GM21737 (cell line): ENCODE measurements around the gene NOC2L.

Experiments
- ATAC-seq: cut with Tn5 transposase; IDR thresholded peaks from one replicate; pipeline ENCODE4 v1.9.1; 2021; ENCODE audit warnings: mild to moderate bottlenecking, moderate library complexity; ENCODE audit not compliant: unreplicated experiment

The NOC2L gene

DNA sequence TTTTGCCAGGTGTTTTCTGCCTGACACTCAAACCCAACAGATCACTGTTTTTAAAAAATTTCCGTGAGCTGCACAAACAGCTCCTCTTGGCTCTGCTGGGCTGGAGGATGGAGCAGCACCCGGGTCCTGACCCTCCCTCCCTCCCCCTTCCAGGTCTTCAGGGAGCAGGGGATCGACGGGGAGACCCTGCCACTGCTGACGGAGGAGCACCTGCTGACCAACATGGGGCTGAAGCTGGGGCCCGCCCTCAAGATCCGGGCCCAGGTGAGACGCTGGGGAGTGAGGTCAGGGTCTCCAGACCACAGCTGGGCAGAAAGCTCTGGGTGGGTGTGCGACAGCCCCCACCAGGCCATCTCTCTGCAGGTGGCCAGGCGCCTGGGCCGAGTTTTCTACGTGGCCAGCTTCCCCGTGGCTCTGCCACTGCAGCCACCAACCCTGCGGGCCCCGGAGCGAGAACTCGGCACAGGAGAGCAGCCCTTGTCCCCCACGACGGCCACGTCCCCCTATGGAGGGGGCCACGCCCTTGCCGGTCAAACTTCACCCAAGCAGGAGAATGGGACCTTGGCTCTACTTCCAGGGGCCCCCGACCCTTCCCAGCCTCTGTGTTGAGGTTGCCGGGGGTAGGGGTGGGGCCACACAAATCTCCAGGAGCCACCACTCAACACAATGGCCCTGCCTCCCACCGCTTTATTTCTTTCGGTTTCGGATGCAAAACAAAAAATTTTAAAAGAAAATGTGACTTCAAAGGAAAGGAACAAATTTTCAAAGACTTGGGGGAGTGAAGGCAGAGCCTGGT is 15.3 kb downstream of the NOC2L start:
- no peak for ATAC-seq

DNA sequence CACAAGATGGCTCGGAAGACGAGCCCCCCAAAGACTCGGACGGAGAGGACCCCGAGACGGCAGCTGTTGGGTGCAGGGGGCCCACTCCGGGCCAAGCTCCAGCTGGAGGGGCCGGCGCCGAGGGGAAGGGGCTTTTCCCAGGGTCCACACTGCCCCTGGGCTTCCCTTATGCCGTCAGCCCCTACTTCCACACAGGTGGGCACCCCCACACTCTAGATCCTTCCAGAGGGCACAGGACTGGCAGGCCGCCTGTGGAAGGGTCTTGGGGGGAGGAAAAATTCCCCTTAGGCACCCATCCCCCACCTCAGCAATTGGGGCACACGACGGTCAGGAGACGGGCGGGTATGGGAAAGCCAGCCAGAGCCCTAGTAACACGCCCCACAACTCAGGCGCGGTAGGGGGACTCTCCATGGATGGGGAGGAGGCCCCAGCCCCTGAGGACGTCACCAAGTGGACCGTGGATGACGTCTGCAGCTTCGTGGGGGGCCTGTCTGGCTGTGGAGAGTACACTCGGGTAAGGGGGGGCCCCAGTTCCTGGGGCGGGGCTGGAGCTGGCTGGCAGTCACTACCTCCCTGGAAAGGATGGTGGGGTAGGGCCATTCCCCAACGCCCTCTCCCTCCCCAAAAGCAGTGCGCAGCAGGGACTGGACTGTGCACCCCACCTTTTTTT is 16.1 kb downstream of the NOC2L start:
- ATAC-seq, result no peak

DNA sequence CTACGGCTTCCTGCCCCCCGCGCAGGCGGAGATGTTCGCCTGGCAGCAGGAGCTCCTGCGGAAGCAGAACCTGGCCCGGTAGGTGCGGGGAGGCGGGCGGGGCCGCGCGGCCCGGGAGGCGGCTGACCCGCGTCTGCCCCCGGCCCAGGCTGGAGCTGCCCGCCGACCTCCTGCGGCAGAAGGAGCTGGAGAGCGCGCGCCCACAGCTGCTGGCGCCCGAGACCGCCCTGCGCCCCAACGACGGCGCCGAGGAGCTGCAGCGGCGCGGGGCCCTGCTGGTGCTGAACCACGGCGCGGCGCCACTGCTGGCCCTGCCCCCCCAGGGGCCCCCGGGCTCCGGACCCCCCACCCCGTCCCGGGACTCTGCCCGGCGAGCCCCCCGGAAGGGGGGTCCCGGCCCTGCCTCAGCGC is 16.6 kb downstream of the NOC2L start:
- no peak for ATAC-seq

DNA sequence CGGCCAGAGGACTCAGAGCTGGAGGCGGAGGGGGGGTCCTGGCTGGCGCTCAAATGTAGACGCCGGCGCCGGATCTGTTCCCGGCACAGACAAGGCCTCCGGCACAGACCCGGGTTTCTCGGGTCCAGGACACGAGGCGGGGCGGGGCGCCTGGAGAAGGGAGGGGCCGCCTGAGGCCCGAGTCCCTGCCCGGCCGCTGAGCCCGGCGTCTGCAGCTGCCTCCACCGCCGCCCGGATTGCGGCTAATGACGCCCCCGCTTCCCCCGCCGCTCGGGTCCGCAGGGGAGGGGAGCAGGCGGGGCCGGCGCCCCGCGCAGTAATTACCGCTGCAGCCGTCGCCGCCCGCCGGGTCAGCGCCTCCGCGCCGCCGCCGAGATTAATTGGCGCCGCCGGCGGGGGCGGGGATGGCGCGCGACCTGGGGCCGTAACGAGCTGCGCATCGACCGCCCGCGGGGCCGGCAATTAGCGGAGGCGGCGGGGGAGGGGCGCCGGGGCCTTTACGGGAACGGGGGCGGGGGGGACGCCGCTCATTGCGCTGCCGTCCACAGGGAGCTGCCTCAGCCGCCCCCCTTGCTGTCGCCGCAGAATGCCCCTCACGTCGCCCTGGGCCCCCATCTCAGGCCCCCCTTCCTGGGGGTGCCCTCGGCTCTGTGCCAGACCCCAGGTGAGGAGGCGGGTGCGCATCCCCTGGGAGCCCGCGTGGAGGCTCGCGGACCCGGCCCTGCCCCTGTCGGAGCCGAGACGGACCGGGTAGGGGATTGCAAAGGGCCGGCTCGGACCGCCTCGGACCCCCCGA is 17.3 kb downstream of the NOC2L start:
- ATAC-seq, result no peak

DNA sequence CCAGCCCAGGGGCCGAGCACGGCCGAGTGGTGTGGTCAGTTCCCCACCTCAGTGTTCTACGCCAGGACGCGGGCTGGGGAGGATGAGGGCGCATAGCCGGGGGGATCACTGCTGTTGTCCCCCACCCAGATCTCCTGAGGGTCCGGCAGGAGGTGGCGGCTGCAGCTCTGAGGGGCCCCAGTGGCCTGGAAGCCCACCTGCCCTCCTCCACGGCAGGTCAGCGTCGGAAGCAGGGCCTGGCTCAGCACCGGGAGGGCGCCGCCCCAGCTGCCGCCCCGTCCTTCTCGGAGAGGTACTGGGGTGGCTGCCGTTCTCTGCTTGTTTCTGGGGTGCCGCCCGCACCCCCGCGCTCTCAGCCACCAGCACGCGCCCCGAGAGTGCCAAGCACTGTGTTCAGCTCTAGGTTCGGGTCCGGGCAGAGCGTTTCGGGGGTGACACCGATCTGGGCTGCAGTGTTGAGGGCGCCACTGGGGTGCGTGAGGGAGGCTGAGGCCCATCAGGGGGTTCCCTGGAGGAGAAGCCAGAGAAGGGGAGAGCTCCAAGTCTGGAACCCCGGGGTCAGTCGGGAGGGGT is 18.0 kb downstream of the NOC2L start:
- ATAC-seq, result no peak

DNA sequence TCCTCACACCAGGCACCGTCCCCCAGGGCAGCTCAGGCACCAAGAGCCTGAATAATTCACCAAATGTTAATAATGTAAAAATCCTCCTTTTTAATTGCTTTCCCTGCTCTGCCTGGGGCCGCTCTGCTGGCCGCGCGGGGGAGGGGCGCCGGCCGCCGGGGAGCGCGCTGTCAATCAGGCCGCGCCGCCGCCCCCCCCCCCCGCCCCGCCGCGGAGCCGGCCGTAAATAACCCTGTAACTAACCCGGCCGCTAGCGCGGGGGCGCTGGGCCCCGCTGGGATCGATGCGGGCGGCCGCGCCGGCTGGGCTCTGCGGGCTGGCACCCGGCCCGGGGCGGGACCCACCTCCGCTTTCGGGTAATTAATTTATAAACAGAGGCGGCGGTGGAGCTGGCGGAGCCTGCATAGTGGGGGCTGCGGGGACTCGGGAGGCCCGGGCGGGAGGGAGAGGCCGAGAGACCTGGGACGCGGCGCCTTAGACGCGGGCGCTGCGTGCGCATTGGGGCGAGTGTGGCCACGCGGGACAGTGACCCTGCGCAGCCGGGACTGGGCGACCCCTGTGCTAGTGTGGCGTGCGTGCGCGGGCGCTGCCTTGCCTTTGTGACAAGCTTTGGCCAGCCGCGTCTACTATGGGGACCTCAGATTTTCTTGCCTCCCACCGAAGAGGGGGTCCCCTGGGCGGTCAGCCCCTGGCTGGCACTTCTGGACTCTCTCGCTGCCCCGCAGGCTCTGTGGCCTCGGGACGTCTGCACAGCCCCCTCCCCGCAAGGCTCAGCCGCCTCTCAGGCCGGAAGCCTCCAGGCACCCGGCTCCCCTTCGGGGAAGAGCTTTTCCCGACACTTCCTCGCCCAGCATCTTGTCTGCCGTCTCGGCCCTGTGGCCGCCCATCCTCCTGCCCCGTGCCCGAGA is 18.7 kb downstream of the NOC2L start:
- ATAC-seq, result no peak

DNA sequence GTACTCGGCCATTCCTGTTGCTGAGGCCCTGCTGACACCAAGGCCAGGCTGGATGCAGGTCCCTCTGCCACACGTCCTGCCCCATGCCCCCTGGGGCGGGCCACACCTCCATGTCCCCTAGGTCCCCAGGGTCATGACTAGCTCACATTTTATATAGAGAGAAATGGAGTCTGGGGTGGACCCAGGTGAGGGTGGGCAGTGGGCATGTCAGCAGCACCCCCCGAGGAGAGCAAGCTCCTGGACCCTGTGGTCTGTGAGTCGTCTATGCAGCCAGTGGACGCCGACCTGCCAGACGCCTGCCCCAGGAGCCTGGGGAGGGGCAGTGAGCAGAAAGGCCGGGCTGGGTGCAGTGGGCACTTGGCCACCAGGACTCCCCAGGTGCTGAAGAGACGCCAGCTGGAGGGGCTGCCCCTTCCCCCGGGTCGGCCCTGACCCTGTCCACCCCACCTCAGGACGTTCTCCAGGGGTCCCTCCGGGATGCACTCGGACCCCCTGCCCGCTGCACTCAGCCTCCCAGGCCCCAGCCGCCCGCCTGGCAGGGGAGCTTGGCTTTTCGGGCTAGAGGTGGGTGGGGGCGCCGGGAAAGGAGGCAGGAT is 19.4 kb downstream of the NOC2L start:
- ATAC-seq, result no peak

DNA sequence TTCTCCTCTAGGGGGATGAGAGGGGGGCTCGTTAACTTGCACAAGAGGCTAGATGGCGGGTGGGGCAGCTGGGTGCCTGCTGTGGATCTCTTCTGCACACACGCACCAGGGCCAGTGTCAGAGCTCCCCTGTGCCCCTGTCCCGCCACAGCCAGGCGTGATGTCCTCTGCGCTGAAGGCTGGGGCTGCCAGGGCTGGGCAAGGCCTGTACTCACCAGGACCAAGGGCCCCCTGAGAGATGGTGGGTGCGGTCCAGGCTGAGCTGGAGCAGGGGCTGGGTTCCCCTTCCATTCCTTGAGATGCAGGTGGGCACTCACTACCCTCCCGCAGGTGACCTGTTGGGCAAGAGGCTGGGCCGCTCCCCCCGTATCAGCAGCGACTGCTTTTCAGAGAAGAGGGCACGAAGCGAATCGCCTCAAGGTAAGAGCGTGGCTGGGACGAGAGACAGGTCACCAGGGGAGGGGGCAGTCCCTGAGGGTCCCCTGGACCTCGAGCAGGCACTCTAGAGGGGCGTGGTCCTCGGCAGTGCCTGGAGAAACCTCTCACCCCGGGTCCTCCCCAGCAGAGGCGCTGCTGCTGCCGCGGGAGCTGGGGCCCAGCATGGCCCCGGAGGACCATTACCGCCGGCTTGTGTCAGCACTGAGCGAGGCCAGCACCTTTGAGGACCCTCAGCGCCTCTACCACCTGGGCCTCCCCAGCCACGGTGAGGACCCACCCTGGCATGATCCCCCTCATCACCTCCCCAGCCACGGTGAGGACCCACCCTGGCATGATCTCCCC is 20.2 kb downstream of the NOC2L start:
- no peak for ATAC-seq

DNA sequence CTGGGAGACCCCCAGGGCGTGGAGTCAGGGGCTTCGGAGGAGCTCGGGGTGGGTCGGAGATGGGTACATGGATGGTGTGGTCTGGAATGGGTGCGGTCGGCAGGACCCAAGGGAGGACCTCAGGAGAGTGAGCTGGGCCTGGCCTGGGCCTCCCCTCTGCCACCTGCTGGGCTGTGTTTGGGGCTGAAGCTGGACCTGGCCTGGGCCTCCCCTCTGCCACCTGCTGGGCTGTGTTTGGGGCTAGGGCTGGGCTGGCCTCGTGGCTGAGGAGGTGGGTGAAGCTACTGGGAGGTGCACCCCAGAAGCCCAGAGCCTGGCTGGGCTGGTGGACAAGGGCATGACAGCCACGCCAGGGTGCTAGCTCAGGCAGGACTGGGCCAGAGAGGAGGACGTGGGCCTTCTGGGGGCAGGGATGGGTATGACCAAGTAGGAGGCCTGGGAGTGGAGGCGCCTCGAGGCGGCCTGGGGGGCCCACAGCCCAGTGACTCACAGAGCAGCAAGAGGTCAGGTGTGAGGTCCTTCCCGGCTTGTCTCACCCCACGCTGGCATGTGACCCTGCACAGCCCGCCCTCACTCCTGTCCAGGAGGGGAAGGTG is 20.9 kb downstream of the NOC2L start:
- ATAC-seq, result no peak

DNA sequence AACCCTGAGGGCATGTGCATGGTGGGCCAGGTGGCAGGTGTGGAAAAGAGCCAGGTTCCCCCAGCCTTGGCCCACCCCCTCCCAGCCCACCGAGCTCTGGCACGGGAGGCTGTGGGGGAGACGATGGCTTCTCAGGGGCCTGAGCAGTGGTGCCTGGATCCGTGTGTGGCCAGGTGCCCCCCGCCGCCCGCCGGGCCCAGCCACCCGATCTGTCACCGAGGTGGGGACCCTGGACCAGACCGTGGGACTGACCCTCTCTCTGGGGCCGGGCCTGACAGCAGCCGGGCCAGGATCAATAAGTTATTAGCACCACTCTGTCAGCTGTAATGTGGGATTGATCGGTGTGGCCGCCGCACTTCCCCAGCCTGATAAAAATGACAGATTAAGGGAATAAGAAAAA is 21.5 kb downstream of the NOC2L start:
- no peak for ATAC-seq

DNA sequence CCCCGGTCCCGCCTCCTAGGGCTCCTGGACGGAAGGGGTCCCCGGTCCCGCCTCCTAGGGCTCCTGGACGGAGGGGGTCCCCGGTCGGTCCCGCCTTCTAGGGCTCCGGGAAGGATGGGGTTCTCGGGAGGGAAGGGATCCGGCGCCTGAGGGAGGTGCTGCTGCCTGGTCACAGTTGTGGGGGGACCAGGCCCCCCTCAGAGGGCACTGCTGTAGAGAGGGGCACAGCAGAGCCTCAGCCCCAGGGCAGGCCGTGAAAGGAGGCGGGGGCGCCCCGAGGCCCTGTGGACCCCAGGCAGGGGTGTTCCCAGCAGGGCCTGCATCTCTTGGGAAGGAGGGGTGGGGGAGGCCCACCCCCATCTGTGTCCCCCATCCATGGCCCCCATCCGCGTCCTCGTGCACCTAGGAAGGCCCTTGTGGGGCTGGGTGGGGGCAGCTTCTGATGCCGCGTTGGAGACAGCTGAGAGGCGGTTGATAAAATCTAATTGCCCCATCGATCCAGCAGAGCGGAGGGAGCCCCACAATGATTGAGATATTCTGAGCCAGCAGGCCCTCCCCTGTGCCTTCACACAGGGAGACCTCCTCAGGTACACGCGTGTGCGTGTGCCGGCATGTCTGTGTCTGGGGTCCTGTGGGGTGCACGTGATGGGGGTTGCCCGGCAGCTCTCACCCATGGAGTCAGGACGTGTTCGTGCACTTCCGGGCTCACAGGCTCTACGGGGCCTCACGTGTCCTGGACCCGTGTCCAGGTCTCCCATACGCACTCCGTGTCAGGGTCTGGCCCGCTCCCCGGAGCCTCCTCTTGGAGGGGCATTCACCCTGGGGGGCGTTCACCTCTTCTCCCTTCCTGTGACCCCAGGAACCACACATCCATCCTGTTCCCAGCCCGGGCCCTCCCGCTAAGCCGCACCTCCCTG is 22.4 kb downstream of the NOC2L start:
- ATAC-seq, result no peak

DNA sequence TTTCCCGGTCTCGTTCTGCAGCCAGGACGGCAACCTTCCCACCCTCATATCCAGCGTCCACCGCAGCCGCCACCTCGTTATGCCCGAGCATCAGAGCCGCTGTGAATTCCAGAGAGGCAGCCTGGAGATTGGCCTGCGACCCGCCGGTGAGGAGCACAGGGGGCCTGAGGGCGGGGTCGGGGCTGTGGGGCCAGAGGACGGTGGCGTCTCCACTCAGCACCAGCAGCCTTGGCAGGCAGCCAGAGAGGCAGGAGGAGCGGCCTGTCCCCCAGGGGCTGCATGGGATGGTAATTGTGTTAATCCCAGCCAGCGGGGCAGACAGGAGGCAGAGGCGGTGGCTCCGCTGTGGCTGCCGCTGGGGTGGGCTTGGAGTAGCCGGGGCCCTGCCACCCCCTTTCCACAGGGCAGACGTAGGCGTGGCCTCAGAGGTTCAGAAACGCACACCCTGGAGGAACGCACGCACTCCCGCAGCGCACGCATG is 23.3 kb downstream of the NOC2L start:
- no peak for ATAC-seq

DNA sequence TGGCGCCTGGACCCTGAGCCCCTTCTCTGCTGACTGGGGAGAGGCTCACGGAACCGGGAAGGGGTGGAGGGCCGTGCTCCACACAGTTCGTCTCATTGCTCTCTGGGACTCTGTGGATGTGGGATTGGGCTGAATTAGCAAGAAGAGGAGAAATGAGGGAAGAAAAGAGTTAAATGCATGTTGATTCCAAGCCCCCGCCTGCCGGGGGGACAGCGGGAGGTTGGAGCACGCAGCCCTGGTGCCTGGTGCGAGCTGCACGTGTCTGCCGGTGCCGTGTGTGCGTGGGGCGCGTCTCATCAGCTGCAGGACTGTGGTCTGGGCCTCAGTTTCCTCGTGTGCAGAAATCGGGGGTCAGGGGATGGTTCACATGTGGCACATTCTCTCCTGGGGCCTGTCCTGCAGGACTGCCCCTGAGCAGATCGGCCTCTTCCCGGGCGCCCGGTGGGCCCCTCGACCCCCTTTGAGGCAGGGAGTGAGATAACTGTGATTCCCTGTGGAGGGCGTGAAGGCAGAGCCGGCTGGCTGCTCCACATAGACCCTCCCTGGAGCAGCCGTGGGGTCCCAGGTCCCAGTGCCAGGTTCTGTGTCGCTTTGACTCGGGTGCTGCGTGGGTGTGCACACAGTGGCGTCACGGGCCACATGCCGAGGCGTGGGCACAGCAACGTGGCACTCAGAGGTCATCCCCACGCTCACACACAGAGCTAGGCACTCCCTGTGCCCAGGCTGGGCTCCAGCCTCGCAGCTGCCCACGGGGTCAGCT is 23.9 kb downstream of the NOC2L start:
- no peak for ATAC-seq

DNA sequence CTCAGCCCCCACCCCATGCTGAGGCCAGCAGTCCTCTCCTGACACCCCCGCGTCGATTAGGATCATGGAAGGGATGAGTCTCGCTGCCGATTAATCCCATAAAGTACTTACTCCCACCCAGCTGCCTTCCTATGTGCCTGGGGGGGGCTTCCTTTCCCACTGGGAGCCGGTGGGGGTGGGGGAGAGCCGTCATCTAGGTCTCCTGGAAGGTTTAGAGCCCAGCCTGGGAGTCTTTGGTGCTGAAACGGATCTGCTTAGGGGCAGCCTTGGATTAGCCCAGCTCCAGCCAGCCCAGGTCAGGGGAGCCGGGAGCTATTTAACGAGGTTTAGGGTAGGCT is 25.5 kb downstream of the NOC2L start:
- no peak for ATAC-seq

DNA sequence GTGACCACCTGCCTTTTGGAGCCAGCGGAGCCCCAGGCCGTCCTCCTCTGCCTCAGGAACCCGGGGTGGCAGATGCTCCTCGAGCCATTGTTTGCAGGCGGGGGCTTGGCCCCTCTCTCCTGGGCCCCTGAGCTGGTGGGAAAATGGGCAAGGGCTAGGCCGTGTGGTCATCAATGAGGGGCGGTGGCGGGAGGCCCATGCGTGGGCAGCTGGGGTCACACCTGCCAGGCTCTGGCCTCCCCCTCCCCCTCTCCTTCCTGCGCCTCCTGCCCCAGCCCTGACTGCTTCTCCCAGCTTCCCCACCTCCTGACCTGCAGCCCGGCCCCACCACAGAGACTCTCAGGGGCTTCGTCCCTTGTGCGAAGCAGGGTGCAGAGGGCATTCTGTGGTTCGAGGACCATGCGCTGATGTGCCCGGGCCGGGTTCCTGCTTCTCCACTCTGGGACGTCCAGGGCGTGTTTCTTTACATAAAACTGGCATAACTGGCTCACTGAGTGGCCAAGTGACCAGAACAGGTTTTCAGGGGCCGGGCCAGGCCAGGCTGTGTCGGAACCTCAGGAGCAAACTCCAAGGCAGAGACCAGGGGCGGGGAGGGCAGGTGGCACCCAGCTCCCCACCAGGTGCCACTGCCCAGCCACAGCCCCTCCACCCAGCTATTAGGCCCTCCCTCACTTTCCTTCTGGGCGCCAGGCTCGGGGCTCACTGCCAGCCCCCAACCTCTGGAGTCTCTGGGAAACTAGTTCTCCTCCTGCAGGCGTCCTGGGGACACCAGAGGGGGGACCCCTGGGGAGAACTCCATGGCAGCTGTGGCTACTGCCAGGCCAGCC is 26.1 kb downstream of the NOC2L start:
- no peak for ATAC-seq

DNA sequence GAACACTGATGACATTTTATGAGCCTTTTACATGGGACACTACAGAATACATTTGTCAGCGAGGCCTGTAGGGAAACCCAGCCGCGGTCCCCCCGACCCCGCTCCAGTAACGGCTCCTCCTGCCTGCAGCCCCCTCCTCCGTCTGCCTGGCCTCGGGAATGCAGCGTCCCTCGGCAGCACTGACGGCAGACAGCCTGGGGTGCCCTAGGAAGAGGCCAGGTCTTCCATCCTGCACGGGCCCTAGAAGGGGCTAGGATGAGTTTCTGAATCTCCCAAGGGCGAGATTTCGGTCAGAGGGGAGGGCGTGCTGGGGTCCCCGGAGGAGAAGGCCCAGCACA is 26.9 kb downstream of the NOC2L start:
- ATAC-seq, result no peak
